Suprapubic skin (tissue), 4 donors: ENCODE measurements around the gene ARMH1.

ENCODE experiments used
- CTCF ChIP-seq, 2 donors: fragments of 200-600 bp in 1 of 2; fragments of 450-650 bp in 1 of 2; sonication (generic) in 1 of 2; IDR thresholded peaks; one replicate each; pipeline ENCODE4 v1.5.1; 2016 to 2019; ENCODE audit warnings: antibody characterized with exemption in 2 of 2, mild to moderate bottlenecking in 1 of 2, moderate library complexity in 1 of 2
- EP300 ChIP-seq: sonication (generic); formaldehyde crosslinking; IDR thresholded peaks from one replicate; pipeline ENCODE4 v1.6.1; 2017; ENCODE audit warnings: antibody characterized with exemption
- POLR2A ChIP-seq, 2 donors: fragments of 450-650 bp; IDR thresholded peaks; one replicate each; pipeline ENCODE4 v1.6.1; 2017; ENCODE audit warnings: antibody characterized with exemption in 2 of 2, mild to moderate bottlenecking in 2 of 2, moderate library complexity in 2 of 2
- POLR2AphosphoS5 ChIP-seq, 3 donors: sonication (generic); formaldehyde crosslinking; IDR thresholded peaks; one replicate each; pipeline ENCODE4 v1.6.1; 2017; ENCODE audit warnings: antibody characterized with exemption in 3 of 3

- TF ChIP-seq CTCF (IDR thresholded peaks at IDR 0.05) (no peak), POLR2A (IDR thresholded peaks at IDR 0.05) (no peak), EP300 (no peak), POLR2AphosphoS5 (IDR thresholded peaks at IDR 0.05) (no peak)
Observed at GRCh38 chr1:44636083-44636687, 38.3 kb upstream of the ARMH1 start.
